Measurements from ENCODE around the gene LIM2. TPM values are rescaled to one million over a fixed set of nuclear protein-coding genes. Genes with fewer than 3 reads are reported as not detected.

LIM2 gene
- total and polyA plus RNA-seq, 9 of the 15 experiments (the other 6 are each of a cell fraction or from before 2014, with no cell fraction given), result 0.07 to 0.45 (median 0.18) TPM; not detected in 4

DNA sequence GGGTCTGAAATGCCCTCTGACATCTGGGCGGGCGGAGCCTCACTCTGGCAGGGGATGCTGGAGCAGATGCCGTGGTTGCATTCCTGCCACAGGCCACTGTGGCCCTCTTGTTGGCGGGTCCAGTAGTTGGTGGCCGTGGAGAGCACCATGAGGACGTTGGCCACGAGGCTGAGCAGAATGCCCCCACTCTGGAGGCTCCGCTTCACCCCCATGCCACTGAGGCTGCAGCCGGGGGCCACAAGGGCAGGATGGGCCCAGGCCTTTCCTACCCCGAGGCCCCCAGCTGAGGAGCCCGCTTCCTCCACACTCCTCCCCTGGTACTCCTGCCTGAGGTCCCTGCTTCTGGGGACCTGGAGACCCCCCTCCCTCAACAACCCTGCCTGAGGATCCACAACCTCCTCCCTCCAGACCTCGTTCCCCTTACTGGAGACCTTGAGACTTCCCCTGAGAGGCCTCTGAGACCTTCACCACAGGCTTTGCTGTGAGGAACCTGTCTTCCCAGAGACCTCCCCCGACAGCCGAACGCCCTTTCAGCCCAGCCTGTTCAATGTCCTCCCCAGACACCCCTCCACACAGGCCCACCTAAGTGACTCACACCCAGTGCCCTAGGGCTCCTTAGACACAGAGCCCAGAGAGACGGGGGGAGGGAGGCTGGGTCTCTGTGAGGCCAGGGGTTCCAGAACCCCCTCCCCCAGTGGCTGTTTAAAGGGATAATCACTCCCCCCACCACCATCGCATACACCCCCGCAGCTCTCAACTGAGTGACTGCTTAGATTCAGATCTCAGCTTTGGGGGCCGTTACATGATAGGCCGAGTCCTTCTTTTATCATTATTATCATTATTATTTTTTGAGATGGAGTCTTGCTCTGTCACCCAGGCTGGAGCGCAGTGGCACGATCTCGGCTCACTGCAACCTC is 19.1 kb downstream of the LIM2 start, which contains the start of gene CLDND2 (continued):
- TF ChIP-seq RBM14 (IDR thresholded peaks at IDR 0.05; ENCODE audit: borderline replicate concordance, insufficient read depth, low read depth, low read length) (no peak), CSDE1 (IDR thresholded peaks at IDR 0.05) (no peak), MAFF (IDR thresholded peaks at IDR 0.05; ENCODE audit: low read length) (no peak), TEAD4 (IDR thresholded peaks at IDR 0.05; ENCODE audit: low read length) (no peak), TEAD4 (CRISPR knock-in tag; IDR thresholded peaks at IDR 0.05; ENCODE audit: borderline replicate concordance) (0 out of 2 replicates have a peak, but pooled peaks have one; percentile 59), FOXA3 (CRISPR knock-in tag; conservative IDR thresholded peaks at IDR 0.05 in 1 of 2, IDR thresholded peaks at IDR 0.05 in 1 of 2) (0 out of 4 replicates have a peak, but pooled peaks of 1 of the 2 experiments have one; percentile 13), ZBTB8A (IDR thresholded peaks at IDR 0.05; ENCODE audit: partially characterized antibody) (no peak), RBM17 (IDR thresholded peaks at IDR 0.05; ENCODE audit: borderline replicate concordance, low read depth, low read length) (no peak), CREM (IDR thresholded peaks at IDR 0.05; ENCODE audit: low read depth) (no peak), ZSCAN29 (IDR thresholded peaks at IDR 0.05) (no peak), SIRT6 (IDR thresholded peaks at IDR 0.05; ENCODE audit: low read depth, low read length) (no peak), ZNF3 (CRISPR knock-in tag; IDR thresholded peaks at IDR 0.05) (no peak), EGR1 (conservative IDR thresholded peaks at IDR 0.05) (peak; percentile 79), GTF2A2 (tag; IDR thresholded peaks at IDR 0.05) (no peak), ETS2 (tag; IDR thresholded peaks at IDR 0.05; ENCODE audit: borderline replicate concordance, poor library complexity, severe bottlenecking) (no peak), NCOR1 (IDR thresholded peaks at IDR 0.05) (no peak), SRSF7 (optimal IDR thresholded peaks at IDR 0.05; ENCODE audit: low read depth, low read length) (no peak), MTA2 (IDR thresholded peaks at IDR 0.05; ENCODE audit: low read depth) (no peak), NCOA4 (IDR thresholded peaks at IDR 0.05; ENCODE audit: partially characterized antibody) (no peak), PCBP1 (IDR thresholded peaks at IDR 0.05; ENCODE audit: low read depth, low read length, poor library complexity, severe bottlenecking) (no peak), KAT7 (CRISPR knock-in tag; IDR thresholded peaks at IDR 0.05; ENCODE audit: borderline replicate concordance) (peak; percentile 4; the same call in 1 of the 2 replicates), ZNF79 (CRISPR knock-in tag; IDR thresholded peaks at IDR 0.05; ENCODE audit: low read depth) (no peak), DPF2 (IDR thresholded peaks at IDR 0.05) (peak; percentile 47)
- TF ChIP-seq, protein P1, sequence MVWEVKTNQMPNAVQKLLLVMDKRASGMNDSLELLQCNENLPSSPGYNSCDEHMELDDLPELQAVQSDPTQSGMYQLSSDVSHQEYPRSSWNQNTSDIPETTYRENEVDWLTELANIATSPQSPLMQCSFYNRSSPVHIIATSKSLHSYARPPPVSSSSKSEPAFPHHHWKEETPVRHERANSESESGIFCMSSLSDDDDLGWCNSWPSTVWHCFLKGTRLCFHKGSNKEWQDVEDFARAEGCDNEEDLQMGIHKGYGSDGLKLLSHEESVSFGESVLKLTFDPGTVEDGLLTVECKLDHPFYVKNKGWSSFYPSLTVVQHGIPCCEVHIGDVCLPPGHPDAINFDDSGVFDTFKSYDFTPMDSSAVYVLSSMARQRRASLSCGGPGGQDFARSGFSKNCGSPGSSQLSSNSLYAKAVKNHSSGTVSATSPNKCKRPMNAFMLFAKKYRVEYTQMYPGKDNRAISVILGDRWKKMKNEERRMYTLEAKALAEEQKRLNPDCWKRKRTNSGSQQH (CRISPR knock-in tag; IDR thresholded peaks at IDR 0.05), result no peak
- TF ChIP-seq, protein P2, sequence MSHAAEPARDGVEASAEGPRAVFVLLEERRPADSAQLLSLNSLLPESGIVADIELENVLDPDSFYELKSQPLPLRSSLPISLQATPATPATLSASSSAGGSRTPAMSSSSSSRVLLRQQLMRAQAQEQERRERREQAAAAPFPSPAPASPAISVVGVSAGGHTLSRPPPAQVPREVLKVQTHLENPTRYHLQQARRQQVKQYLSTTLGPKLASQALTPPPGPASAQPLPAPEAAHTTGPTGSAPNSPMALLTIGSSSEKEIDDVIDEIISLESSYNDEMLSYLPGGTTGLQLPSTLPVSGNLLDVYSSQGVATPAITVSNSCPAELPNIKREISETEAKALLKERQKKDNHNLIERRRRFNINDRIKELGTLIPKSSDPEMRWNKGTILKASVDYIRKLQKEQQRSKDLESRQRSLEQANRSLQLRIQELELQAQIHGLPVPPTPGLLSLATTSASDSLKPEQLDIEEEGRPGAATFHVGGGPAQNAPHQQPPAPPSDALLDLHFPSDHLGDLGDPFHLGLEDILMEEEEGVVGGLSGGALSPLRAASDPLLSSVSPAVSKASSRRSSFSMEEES (CRISPR knock-in tag; IDR thresholded peaks at IDR 0.05), result no peak
